ENCODE measurements around the gene NARS2.

DNA sequence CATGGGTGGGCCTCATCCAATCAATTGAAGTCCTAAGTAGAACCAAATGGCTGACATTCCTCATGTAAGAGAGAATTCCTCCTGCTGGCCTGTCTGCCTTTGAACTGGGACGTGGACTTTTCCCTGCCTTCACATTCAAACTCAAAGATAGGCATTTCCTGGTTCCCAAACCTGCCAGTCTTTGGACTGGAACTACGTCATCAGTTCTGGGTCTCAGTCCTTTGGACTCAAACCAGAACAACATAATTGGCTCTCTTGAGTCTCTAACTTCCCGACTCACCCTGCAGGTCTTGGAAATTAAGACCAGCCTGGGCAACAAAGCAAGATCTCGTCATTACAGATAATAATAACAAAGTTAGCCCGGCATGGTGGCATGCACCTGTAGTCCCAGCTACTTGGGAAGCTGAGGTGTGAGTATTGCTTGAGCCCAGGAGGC lies 38.7 kb upstream of the NARS2 start:
- TF ChIP-seq, protein P1, sequence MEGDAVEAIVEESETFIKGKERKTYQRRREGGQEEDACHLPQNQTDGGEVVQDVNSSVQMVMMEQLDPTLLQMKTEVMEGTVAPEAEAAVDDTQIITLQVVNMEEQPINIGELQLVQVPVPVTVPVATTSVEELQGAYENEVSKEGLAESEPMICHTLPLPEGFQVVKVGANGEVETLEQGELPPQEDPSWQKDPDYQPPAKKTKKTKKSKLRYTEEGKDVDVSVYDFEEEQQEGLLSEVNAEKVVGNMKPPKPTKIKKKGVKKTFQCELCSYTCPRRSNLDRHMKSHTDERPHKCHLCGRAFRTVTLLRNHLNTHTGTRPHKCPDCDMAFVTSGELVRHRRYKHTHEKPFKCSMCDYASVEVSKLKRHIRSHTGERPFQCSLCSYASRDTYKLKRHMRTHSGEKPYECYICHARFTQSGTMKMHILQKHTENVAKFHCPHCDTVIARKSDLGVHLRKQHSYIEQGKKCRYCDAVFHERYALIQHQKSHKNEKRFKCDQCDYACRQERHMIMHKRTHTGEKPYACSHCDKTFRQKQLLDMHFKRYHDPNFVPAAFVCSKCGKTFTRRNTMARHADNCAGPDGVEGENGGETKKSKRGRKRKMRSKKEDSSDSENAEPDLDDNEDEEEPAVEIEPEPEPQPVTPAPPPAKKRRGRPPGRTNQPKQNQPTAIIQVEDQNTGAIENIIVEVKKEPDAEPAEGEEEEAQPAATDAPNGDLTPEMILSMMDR (IDR thresholded peaks at IDR 0.05; ENCODE audit: low read depth, low read length), result no peak
- no peak for TF ChIP-seq POLR2A (IDR thresholded peaks at IDR 0.05; ENCODE audit: extremely low read depth, insufficient read length)

All from NB4 (cell line).